Activated naive CD4-positive, alpha-beta T cell treated with anti-CD3 and anti-CD28 coated beads, Interleukin-2, amount 50 U/mL, for 16 hours (primary cell): Measurements from ENCODE around the gene RIMBP2.

Experiments used
- DNase-seq: peaks from one replicate; pipeline ENCODE4 v3.0.0-alpha.2; 2020

RIMBP2 gene

DNA sequence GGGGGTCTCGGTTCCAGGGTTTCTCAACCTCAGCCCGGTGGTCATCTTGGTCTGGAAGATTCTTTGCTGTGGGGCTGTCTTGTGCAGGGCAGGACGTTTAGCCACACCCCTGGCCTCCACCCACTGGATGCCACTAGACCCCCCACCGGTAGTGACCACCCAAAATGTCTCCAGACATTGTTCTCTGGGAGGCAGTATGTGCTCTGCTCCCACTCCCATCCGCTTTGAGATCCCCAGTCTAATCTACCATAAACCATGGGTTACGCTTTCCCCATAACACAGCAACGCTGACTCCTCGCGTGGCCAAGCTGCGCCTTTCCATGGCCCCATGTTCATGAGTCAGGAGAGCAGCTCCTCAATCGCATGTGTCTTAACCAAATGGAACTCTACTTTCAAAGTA is 155.8 kb downstream of the RIMBP2 start:
- no peak for DNase-seq

DNA sequence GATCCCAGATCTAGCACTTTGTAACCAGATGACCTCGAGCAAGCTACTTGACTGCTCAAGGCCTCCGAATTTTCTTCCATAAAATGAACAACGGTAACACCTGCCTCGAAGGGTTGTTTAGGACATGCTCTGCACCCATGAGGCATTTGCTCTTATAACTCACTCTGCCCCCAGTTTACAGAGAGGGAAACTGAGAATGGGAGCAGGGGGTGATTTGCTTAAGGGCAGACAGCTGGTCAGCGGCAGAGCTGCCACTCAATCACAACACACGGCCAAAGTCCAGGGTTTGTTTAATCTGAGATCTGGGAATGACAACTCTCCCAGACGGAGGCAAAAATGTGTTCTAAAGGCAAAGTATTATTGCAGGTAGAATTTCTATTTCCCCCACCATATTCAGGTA is 156.3 kb downstream of the RIMBP2 start:
- no peak for DNase-seq

DNA sequence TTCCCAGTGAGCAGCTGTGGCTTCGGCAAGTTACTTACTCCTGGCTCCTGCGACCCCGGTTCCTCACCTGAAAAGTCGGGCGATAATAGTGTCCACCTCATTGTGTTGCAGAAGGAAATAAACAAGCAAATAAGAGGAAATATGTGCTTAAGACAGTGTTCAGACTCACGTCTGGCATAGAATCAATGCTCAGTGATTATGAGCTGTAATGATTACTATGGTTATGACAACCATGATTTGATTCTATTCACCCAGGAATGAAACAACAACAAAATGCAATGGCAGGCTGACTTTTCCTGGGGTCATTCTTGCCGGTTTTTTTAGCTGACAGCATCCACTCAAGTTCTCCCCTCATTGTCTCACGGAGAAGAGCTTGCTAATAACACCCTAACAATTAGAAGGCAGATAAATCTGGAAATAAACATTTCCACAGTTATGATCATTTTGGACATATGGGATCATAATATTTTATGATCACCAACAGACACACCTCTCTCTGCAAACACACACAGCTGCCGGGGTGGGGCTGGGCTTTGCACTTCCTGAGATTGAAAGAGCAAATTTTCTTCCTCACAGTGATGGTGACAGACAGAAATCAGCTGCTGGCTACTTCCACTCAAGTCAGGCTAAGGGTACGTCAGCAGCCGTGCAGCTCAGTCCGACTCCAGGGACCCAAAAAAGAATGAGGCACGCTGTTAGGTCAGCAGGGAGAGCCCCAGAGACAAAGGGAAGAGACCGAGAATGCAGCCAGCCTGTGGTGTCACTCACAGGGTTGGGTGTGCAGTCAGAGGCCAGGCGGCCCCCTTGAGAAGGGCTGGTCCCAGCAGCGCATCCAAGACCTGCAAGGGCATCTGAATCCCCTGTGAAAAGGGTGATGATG is 158.0 kb downstream of the RIMBP2 start:
- DNase-seq: no peak

DNA sequence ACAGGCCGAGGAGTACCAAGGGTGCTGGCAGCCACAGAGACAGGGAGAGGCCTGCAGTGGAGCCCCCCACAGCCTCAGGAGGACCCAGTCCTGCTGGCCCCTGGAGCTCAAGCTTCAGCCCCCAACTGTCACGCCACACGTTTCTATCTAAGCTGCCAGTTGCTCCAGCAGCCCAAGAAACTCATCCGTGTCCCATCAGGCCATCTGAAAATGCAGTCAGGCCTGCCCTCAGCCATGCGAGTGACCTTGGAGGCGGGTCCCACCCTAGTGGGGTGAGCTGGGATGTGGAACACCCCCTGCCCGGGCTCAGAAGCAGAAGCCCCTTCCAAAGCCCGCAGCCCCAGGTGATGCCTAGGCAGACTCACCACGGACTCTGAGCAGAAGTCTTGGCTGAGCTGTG is 158.9 kb downstream of the RIMBP2 start:
- DNase-seq: no peak

DNA sequence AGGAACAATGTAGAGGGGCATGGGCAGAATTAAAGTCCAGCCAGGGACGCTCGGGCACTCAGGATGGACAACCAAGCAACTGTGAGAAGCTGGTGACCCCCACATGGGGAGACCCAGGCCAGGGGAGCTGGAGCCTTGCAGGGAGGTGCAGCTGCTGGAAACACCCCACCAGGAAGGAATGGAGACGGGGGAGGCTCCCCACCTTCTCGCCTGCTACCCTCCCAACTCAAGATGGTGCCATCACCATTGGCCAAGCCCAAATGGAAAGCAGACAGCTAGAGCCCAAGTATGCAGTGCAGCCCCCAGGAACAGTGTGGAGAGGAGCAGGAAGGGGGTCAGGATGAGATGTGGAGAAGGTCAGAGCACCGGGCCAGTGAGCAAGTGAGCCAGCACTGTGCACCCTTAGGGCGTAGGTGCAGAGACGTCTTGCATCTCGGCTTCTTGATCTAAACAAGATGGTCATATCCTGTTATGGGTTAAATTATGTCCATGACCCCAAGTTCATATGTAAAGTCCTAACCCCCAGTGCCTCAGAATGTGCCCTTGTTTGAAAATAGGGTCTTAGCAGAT is 159.5 kb downstream of the RIMBP2 start:
- no peak for DNase-seq

DNA sequence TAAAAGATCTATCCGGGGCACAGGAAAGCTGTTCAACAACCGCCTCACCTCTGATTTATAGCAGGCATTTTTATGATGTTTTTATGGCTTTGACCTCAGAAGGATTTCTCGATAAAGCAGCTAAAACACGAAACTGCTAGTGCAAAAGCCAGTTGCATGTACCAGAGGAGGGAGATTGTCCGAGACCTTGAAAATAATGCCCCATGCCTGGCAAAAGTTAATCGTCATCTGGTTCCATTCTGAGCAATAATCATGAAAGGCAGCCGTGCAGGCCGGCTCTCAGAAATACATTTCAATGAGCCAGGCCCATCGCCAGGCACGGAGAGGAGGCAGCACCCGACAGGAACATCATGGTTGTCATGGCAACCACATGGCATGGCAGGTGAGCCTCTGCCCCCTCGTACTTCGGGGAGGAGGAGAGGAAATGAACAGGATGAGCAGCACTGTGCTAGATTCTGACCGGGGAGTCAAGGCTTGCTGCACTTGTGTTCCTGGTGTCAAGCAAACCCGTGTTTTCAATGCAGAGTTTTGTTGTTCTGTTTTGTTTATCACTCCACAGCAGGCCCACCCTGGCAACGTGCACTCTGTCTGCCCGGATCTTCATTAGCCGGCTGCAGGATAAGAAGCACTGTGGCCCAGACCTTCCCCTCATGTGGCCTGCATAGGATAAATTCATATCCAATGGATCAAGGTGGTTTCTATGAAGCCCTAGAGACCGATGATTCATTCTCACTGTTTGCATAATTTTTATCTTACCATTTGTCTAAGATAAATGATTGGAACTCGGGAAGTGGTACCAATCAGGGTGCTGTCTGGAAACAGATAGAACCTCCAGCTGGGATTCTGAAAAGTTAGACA is 160.2 kb downstream of the RIMBP2 start:
- no peak for DNase-seq

DNA sequence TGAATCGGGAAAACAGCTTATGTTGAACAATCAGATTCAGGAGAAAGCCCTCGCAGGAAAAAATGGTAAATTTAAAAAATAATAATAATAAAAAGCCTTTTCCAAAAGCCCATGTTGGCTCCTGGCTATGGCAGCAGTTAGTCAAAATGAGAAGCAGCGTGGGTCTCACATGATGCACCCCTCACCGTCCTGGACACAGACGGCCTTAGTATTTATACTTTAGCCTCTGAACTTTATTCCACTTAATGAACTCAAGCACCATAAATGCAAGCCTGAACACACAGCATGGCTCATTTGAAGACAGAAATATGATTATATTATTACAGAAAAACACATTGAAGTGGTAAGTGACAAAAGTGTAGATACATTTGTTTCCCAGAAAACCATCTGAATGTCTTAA is 160.9 kb downstream of the RIMBP2 start:
- no peak for DNase-seq

DNA sequence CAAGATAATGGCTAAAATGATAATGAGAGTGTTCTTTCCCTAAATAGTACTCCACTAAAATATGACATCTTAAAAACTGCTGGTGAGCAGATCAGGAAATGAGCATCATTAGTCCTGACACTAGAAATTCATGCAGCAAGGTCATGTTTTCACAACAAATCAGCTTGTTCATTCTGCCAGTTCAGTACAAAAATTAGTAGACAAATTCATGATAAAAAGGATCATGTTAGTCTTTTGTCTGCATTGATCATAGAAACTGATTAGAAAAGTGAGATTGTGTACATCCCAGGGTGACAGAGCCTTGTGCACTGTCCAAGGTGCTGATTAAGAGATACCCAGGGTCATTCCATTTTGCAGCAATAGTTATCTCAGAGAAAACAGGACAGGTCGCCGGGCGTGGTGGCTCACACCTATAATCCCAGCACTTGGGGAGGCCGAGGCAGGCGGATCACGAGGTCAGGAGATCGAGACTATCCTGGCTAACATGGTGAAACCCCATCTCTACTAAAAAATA is 163.6 kb downstream of the RIMBP2 start:
- DNase-seq: no peak

DNA sequence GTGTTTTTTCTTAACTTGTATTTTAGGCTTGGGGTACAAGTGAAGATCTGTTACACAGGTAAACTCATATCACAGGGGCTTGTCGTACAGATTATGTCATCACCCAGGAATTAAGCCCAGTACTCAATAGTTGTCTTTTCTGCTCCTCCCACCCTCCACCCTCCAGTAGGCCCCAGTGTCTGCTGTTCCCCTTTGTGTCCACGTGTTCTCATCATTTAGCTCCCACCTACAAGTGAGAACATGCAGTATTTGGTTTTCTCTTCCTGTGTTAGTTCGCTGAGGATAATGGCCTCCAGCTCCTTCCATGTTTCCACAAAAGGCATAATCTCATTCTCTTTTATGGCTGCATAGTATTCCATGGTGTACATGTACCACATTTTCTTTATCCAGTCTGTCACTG is 166.7 kb downstream of the RIMBP2 start:
- no peak for DNase-seq

DNA sequence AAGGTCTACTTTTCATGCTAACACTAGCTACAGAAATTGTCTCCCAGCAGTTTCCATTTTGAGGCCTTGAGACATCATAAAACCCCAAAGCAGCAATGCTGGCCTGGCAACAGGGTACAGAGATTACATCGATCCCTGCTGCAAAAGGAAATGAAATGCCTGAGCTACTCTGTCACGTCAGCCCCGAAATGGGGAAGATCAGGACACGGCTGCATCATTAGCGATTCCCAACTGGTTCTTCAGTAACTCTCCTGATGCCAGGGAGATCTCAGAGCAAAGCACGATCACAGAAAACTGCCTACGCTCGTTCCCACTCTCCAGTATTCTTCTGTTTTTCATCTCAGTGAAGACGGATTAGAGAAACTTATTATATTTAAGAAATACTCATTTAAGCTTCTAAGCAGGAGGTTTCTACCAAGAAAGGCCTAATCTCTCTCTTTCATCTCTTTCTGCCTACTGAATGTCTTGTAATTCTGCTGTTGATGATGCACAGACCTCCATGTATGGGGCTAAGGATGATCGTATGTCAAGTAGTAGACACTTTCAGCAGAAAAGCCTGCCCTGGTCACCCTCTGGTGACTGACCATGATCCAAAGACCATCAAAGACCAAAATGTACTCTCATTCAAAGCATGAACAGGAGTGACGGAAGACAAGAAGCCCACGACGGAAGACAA is 168.5 kb downstream of the RIMBP2 start:
- DNase-seq: no peak

DNA sequence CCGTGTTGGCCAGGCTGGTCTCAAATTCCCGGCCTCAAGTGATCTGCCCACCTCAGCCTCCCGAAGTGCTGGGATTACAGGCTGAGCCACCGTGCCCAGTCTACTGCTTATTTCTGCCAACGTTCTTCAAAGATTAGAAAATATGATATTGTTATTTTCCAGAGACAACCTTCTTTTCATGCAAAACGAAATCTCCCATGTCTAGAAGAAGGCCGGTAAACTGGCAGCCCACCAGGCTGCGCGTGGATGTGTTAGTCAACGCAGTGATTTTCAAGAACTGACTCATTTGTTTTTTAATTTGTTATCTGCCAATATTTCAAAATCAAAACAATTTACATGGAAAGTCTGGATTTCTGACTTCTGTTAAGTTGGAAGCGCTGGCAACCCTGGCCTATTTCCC is 169.6 kb downstream of the RIMBP2 start:
- DNase-seq: no peak

DNA sequence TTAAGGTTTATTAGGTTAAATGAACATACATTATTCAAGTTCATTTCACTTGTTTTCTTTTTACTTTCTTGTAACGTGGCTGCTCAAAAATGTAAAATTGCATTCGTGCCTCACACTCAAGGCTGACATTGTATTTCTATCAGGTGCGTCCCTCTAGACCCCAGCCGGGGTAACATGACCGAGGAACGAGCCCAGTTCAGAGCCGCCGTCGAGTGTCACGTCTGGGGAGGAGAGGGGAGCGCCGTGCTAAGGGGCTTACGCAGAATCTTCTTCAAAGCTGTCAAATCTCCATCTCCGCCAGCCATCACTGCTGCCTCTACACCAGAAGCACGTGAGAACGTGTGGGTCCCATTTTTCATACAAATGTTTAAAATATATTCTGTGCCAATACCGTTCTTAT is 170.6 kb downstream of the RIMBP2 start:
- no peak for DNase-seq

DNA sequence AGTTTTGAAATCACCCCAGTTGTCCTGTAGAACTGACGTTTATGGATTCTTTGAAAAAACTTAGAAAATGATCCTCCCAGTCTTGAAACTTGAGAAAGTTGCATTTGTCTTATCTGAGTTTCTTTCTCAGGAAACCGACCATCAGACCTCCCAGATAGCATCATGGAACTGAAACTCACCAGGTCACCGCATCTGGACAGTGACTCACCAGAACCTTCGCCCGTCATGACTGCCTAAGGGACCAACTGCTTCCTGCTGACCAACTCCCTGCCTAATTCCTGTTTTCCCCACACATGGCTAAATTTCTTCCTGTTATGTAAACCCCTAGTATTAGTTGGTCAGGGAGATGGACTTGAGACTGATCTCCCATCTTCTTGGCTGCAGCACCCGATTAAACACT is 175.7 kb downstream of the RIMBP2 start:
- no peak for DNase-seq

DNA sequence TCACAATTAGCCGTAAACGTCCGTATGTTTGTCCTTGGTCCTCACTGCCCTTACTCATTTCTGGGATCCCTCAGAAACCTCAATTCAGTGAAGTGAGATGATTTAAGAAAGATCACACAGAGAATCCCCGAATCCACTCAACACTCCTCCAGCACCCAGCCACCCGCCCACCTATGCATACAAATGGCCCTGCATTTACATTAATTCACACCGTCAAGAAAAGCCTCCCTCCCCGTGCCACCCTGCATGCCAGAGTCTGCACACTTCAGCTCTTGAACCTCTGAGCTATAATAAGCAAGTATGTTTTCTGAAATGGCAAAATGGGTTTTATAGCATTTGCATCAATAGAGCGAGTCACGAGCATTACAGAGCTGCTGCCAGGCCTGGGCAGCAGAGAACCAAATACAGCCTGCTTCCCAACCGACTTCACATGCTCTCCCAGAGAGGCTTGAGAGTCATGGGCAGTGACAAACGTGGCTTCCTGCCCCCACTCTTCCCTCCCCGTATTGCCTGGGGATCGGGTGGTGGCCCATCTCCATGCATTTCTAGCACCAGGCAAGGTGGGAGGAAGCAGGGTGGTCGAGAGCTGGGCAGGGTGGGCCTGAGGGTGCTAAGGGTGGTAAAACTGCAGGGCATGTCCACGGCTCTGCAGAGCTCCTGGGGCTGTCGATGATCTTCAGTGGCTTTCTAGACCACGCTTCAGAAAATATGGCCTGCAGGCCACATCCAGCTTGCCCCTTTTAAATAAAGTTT is 177.6 kb downstream of the RIMBP2 start:
- DNase-seq: no peak

DNA sequence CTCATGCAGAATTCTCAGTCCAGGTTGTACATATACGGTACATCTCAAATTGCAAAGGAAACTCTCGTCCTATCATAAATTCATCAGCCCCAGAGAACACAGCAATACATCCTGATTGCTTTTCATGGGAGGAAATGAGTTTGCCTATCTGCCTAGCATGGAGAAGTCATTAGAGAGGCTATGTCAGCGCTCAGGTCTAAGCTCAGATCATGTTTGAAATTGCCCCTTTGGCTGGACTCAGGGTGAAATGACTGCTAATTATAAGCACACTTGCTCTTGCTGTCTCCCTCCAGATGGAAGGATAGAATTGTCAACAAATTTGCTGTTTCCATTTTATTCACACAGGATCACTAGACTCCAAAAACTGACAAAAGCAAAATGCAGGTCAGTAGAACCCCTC is 178.4 kb downstream of the RIMBP2 start:
- DNase-seq: no peak

DNA sequence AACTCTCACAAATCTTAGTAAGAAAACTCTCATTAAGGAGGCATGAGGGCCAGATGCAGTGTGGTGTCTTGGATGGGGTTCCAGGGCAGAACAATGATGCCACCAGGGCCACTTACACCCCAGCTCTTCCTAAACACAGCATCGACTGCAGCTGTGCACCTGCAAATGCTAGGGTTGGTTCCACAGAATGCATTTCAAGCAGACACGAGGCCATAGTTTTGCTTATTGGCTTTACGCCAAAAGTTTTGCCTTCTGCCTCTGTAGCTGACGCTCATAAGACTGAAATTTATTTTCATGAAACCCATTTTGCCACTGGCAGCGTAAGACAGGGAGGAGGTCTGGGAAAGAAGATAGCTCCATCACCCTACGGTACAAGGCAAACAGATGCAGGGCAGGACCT is 179.0 kb downstream of the RIMBP2 start:
- DNase-seq: no peak

DNA sequence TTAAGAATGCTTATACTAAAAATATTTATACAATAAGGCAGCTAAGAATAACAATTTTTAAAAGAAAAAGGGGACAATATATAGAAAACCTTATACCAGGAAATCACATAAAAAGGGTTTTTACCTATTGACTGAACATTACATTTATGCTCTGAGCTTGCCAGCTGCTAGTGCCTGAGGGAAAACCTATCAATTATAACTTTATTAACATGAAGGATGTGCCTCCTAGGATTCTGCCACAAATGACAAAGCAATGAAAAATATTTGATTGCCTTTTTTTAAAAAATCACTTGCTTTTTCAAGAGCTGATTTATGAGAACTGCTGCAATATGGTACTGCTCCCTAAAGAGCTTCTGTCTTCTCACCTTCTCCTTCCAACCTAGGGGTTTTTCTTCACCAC is 185.7 kb downstream of the RIMBP2 start:
- no peak for DNase-seq

DNA sequence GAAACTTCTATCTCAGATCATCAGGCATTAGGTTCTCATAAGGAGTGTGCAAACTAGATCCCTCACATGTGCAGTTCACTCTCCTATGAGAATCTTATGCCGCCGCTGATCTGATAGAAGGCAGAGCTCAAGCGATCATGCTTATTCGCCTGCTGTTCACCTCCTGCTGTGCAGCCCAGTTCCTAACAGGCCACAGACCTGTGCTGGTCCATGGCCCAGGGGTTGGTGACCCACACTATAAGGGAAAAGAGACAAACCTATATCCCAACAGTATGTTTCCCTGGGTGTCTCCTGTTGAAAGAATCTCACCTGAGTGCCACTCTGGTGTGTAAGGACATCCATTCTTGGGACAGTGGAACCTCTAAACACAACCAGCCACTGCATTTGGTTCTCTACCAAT is 186.3 kb downstream of the RIMBP2 start:
- DNase-seq: no peak

DNA sequence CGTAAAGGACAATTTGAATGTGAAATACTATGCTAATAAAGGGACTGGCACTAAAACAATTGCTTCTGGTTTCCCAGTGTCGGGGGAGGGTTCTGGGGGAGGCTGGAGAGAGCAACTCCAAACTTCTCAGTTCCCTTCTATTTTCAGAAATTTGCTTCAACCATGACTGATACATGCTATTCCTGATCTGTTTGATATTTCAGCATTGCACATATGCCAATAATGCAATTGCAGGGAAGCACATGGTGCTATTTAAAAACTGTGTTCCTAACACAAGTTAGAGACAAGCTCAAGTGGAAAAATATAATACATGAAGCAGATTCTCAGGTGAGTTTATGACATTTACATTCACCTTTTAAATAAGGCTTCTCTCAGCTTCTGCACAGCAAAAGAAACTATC is 188.9 kb downstream of the RIMBP2 start:
- no peak for DNase-seq

DNA sequence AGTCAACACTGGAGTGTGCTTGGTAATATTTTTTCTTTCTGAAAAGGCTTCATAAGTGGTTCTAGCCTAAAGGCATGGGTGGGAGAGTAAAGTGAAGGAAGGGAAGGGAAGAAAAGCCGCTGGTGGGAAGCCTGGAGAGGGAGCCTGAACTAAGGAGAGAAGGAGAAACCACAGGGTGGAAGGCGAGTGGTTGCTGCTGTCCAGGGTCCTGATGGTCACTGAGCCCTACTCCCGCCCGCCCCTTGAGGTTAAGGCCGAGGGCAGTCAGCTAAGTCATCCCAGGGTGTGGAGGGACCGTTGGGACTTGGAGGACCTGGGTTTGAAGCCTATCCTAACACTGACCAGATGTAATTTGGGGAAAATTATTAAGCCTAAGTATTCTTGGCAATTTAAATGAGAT is 189.3 kb downstream of the RIMBP2 start:
- no peak for DNase-seq

DNA sequence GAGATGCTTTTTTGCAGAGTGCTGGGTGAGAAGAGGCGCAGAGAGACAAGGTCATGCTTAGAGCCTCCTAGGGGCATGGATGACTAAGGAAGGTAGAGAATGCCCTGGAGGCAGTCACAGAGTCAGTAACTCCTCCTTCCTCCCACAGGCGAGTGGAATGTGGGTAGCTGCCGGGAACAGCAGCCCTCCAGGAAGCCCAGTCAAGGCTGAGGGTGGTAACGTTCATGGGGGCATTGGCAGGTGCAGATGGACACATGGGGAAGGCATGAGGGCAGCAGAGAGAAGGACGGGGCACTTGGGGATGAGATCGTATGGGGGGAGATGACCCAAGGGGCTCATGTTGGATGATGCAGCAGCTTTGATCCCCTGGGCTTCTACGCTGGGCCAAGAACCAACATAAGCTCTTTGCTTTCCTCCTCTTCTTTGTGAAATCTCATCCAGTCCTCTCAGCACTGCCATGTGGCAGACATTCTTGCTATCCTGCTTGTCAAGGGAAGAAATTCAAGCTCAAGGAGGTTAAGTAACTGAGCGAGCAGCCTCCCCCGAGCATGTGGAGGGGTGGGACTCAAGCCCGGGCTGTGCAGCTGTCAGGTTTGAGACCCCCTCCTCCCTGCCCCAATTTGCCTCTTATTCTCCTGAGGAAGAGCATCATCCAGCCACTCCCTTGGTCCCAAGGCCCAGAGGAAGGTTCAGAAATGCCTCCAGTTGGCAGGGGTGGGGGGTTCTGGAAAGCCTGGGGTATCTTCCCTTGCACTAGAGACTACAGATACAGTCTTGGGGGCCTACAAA is 190.5 kb downstream of the RIMBP2 start:
- DNase-seq: no peak
